ENCODE data around the gene PSMB3. TPM values are rescaled to one million over a fixed set of nuclear protein-coding genes. Genes with fewer than 3 reads are reported as not detected.

The PSMB3 gene
- total RNA-seq, 6 experiments from 2014 or later = 85.2 to 183 (median 120) TPM

- Histone ChIP-seq H3K9me3 (no peaks in the 10 kb centered on the region), H3K4me1 (peaks cover 0 to 27% (median 14%) of the 10 kb centered on the region in 4 donors), H3K4me3 (no peak overlapping the region), H3K36me3 (peaks cover 0 to 9% (median 2%) of the 10 kb centered on the region in 4 donors), H3K27me3 (no peaks in the 10 kb centered on the region), H3K27ac (peak overlapping the region in 2 of 3 donors; percentile 84 to 89)
- DNase-seq (peak in 2 of 3 donors; percentile 81 to 91), ATAC-seq (peak; percentile 13 to 60 (median 50))
- 52% methylated on average over 4 of the region's 7 CpGs for WGBS (ENCODE audit: insufficient coverage, low coverage, low lambda C conversion rate, missing lambda C conversion rate)
- intact Hi-C loops (cut with DNase I) = loop anchor here in 1 of 2 donors (5.0 kb wide), 1 partner anchor 50 kb away; no protein-coding TSS in a partner anchor
- TF ChIP-seq POLR2A (IDR thresholded peaks at IDR 0.05) (no peak), CTCF (IDR thresholded peaks at IDR 0.05) (no peak)
Observed at GRCh38 chr17:38732376-38733281, 19.9 kb upstream of the PSMB3 start.

GRCh38 chr17:38733282-38733981 lies 19.1 kb upstream of the PSMB3 start:
- 62% methylated on average over 2 of the region's 9 CpGs for WGBS (ENCODE audit: insufficient coverage, low coverage, low lambda C conversion rate, missing lambda C conversion rate)
- no peaks in the 10 kb centered on the region for H3K27me3 ChIP-seq
- ATAC-seq = no peak
- DNase-seq = no peak
- intact Hi-C loops (cut with DNase I) = loop anchor here in 1 of 2 donors (5.0 kb wide), 1 partner anchor 51 kb away; no protein-coding TSS in a partner anchor
- TF ChIP-seq POLR2A (IDR thresholded peaks at IDR 0.05) (no peak), CTCF (IDR thresholded peaks at IDR 0.05) (no peak)
- no peak overlapping the region for H3K4me3 ChIP-seq
- H3K27ac ChIP-seq = peak overlapping the region in 2 of 3 donors; percentile 27 to 36
- H3K9me3 ChIP-seq = no peaks in the 10 kb centered on the region
- H3K4me1 ChIP-seq = peaks cover 0 to 27% (median 14%) of the 10 kb centered on the region in 4 donors
- peaks cover 0 to 9% (median 2%) of the 10 kb centered on the region in 4 donors for H3K36me3 ChIP-seq

GRCh38 chr17:38733982-38734973 lies 18.3 kb upstream of the PSMB3 start:
- no peak for TF ChIP-seq POLR2A (IDR thresholded peaks at IDR 0.05)
- no peak for TF ChIP-seq CTCF (IDR thresholded peaks at IDR 0.05)
- H3K4me1 ChIP-seq = peaks cover 0 to 26% (median 12%) of the 10 kb centered on the region in 4 donors
- no peaks in the 10 kb centered on the region for H3K9me3 ChIP-seq
- no peaks in the 10 kb centered on the region for H3K27me3 ChIP-seq
- DNase-seq (no peak), ATAC-seq (no peak)
- peaks cover 0 to 9% (median 2%) of the 10 kb centered on the region in 4 donors for H3K36me3 ChIP-seq
- 90% methylated on average over 8 of the region's 15 CpGs for WGBS (ENCODE audit: insufficient coverage, low coverage, low lambda C conversion rate, missing lambda C conversion rate)
- no peak overlapping the region for H3K4me3 ChIP-seq
- no peak overlapping the region for H3K27ac ChIP-seq
- intact Hi-C loops (cut with DNase I) = loop anchor here in 1 of 2 donors (5.0 kb wide), 1 partner anchor 52 kb away; no protein-coding TSS in a partner anchor

Data from right lobe of liver (tissue), 6 donors.